GM19397 (cell line): Measurements from ENCODE around the gene PGK2.
"Not testable (repeated sequence)": the region's sequence is repeated elsewhere in the genome, so short reads cannot be mapped to it uniquely, and the experiment has no call there.

Experiments used
- ATAC-seq: cut with Tn5 transposase; IDR thresholded peaks from one replicate; pipeline ENCODE4 v1.9.1; 2021; ENCODE audit warnings: mild to moderate bottlenecking, moderate library complexity; ENCODE audit not compliant: unreplicated experiment

The PGK2 gene

GRCh38 chr6:49787176-49787575 lies at the start of gene PGK2:
Gene PGK2 (minus strand): TSS chr6:49787285. CDS start chr6:49787187, 98 bp downstream.
- no peak for ATAC-seq

- no peak for ATAC-seq
These were observed 48.1 kb upstream of the PGK2 start for GRCh38 chr6:49835140-49835539.

GRCh38 chr6:49833386-49833785 lies 46.3 kb upstream of the PGK2 start:
- no peak for ATAC-seq

- peak; percentile 100 for ATAC-seq
These were observed 39.8 kb upstream of the PGK2 start for GRCh38 chr6:49826743-49827406.

GRCh38 chr6:49815166-49815565 lies 28.1 kb upstream of the PGK2 start:
- no peak for ATAC-seq

GRCh38 chr6:49813248-49813647 lies 26.2 kb upstream of the PGK2 start:
- ATAC-seq = no peak

GRCh38 chr6:49806145-49806544 lies 19.1 kb upstream of the PGK2 start:
- no peak for ATAC-seq

- no peak for ATAC-seq
These were observed 18.2 kb upstream of the PGK2 start for GRCh38 chr6:49805246-49805645.

- no peak for ATAC-seq
These were observed 14.4 kb upstream of the PGK2 start for GRCh38 chr6:49801525-49801924.

- ATAC-seq = no peak
These were observed 12.0 kb upstream of the PGK2 start for GRCh38 chr6:49799090-49799489.

- ATAC-seq = not testable (repeated sequence)
These were observed 9.9 kb upstream of the PGK2 start for GRCh38 chr6:49796842-49797455.

- no peak for ATAC-seq
These were observed 3.3 kb upstream of the PGK2 start for GRCh38 chr6:49790341-49790740.

GRCh38 chr6:49784272-49784671 lies 2.8 kb downstream of the PGK2 start:
- no peak for ATAC-seq

- no peak for ATAC-seq
These were observed 4.4 kb downstream of the PGK2 start for GRCh38 chr6:49782725-49783124.

- no peak for ATAC-seq
These were observed 4.8 kb downstream of the PGK2 start for GRCh38 chr6:49782293-49782692.

- ATAC-seq = no peak
These were observed 10.6 kb downstream of the PGK2 start for GRCh38 chr6:49776444-49776843.

GRCh38 chr6:49775043-49775442 lies 12.0 kb downstream of the PGK2 start:
- no peak for ATAC-seq

- no peak for ATAC-seq
These were observed 14.8 kb downstream of the PGK2 start for GRCh38 chr6:49772285-49772684.

- no peak for ATAC-seq
These were observed 20.3 kb downstream of the PGK2 start for GRCh38 chr6:49766762-49767161.

- ATAC-seq = no peak
These were observed 22.4 kb downstream of the PGK2 start for GRCh38 chr6:49764571-49765236.

- ATAC-seq = no peak
These were observed 42.8 kb downstream of the PGK2 start, which contains the start of gene CRISP3 for GRCh38 chr6:49744259-49744658. Gene CRISP3 (minus strand): TSS chr6:49744388. CDS start chr6:49744367, 21 bp downstream.

- ATAC-seq = no peak
These were observed 43.7 kb downstream of the PGK2 start for GRCh38 chr6:49743429-49743828.
